Left renal pelvis (tissue), 4 donors: Measurements from ENCODE around the gene MMP7. TPM values are rescaled to one million over a fixed set of nuclear protein-coding genes. Genes with fewer than 3 reads are reported as not detected.
"Not testable (repeated sequence)": the region's sequence is repeated elsewhere in the genome, so short reads cannot be mapped to it uniquely, and the experiment has no call there.

Experiments
- DNase-seq, 4 donors: peaks; one replicate each; pipeline ENCODE4 v3.0.0-alpha.2; 2013; ENCODE audit warnings: low read depth in 4 of 4, low spot score in 3 of 4
- polyA plus RNA-seq, 4 donors: library from polyadenylated mRNA; unstranded; fragments of 120-200 nt; gene quantifications; one replicate each; pipeline ENCODE4 v1.2.1, GENCODE V29; 2013; ENCODE audit not compliant: insufficient read length in 4 of 4

MMP7 gene
- polyA plus RNA-seq, 4 donors: 0.50 to 31.0 (median 25.4) TPM

- no peak for DNase-seq
These were observed 14.0 kb upstream of the MMP7 start for GRCh38 chr11:102544594-102544993.

GRCh38 chr11:102539567-102539966 is 9.0 kb upstream of the MMP7 start:
- no peak for DNase-seq

- DNase-seq: no peak
These were observed 8.4 kb upstream of the MMP7 start for GRCh38 chr11:102538932-102539331.

- DNase-seq: no peak
These were observed 3.8 kb upstream of the MMP7 start for GRCh38 chr11:102534261-102534872.

- no peak for DNase-seq
These were observed 1.9 kb downstream of the MMP7 start for GRCh38 chr11:102528618-102529017.

GRCh38 chr11:102527684-102528083 is 2.9 kb downstream of the MMP7 start:
- no peak for DNase-seq

GRCh38 chr11:102527041-102527440 is 3.5 kb downstream of the MMP7 start:
- no peak for DNase-seq

- no peak for DNase-seq
These were observed 6.7 kb downstream of the MMP7 start for GRCh38 chr11:102523887-102524286.

GRCh38 chr11:102523189-102523570 is 7.4 kb downstream of the MMP7 start:
- no peak for DNase-seq

- no peak for DNase-seq
These were observed 8.0 kb downstream of the MMP7 start for GRCh38 chr11:102522312-102523188.

- no peak for DNase-seq
These were observed 9.4 kb downstream of the MMP7 start for GRCh38 chr11:102521121-102521520.

GRCh38 chr11:102520514-102520913 is 10.0 kb downstream of the MMP7 start:
- no peak for DNase-seq

- DNase-seq: no peak
These were observed 12.1 kb downstream of the MMP7 start for GRCh38 chr11:102518296-102519094.

- DNase-seq: no peak
These were observed 12.9 kb downstream of the MMP7 start for GRCh38 chr11:102517670-102518069.

- no peak for DNase-seq
These were observed 14.4 kb downstream of the MMP7 start for GRCh38 chr11:102516179-102516578.

- no peak for DNase-seq
These were observed 16.7 kb downstream of the MMP7 start for GRCh38 chr11:102513869-102514268.

GRCh38 chr11:102510439-102511135 is 20.0 kb downstream of the MMP7 start:
- DNase-seq: no peak

- DNase-seq: not testable (repeated sequence)
These were observed 27.7 kb downstream of the MMP7 start for GRCh38 chr11:102502831-102503230.

GRCh38 chr11:102500829-102501228 is 29.7 kb downstream of the MMP7 start:
- DNase-seq: no peak

- DNase-seq: no peak
These were observed 30.6 kb downstream of the MMP7 start for GRCh38 chr11:102499931-102500330.

GRCh38 chr11:102499151-102499550 is 31.4 kb downstream of the MMP7 start:
- DNase-seq: no peak
